Neural progenitor cell (in vitro differentiated cells): ENCODE results near the gene SPARCL1. TPM values are rescaled to one million over a fixed set of nuclear protein-coding genes. Genes with fewer than 3 reads are reported as not detected.

ENCODE experiments used
- DNase-seq: peaks from one replicate; pipeline ENCODE4 v3.0.0-alpha.2; 2016; ENCODE audit warnings: low spot score
- H2AFZ ChIP-seq: fragments of 200-600 bp; sonication (generic); replicated peaks from 2 replicates; pipeline ENCODE4 v1.6.1; 2016; ENCODE audit warnings: antibody characterized with exemption
- H3F3A ChIP-seq: fragments of 200-600 bp; sonication (generic); 2 replicates; pipeline ENCODE4 v1.6.1; 2016; ENCODE audit warnings: antibody characterized with exemption, low read depth
- H3K27ac ChIP-seq: fragments of 200-600 bp; sonication (generic); 2 replicates; pipeline ENCODE4 v1.5.1; 2016; ENCODE audit warnings: mild to moderate bottlenecking
- H3K27me3 ChIP-seq: fragments of 200-600 bp; sonication (generic); 2 replicates; pipeline ENCODE4 v1.6.1; 2016; ENCODE audit warnings: mild to moderate bottlenecking, moderate library complexity
- H3K36me3 ChIP-seq: fragments of 200-600 bp; sonication (generic); 2 replicates; pipeline ENCODE4 v1.5.1; 2016
- H3K4me1 ChIP-seq: fragments of 200-600 bp; sonication (generic); 2 replicates; pipeline ENCODE4 v1.6.1; 2016; ENCODE audit warnings: mixed run types
- H3K4me2 ChIP-seq: fragments of 200-600 bp; sonication (generic); 2 replicates; pipeline ENCODE4 v1.6.1; 2016
- H3K4me3 ChIP-seq: fragments of 200-600 bp; sonication (generic); 2 replicates; pipeline ENCODE4 v1.5.1; 2016
- H3K79me2 ChIP-seq: fragments of 200-600 bp; sonication (generic); 2 replicates; pipeline ENCODE4 v1.6.1; 2016; ENCODE audit warnings: low read depth
- H3K9ac ChIP-seq: fragments of 200-600 bp; sonication (generic); 2 replicates; pipeline ENCODE4 v1.6.1; 2016
- H3K9me3 ChIP-seq: fragments of 200-600 bp; sonication (generic); 2 replicates; pipeline ENCODE4 v1.5.1; 2016; ENCODE audit warnings: low read depth
- H4K20me1 ChIP-seq: fragments of 200-600 bp; sonication (generic); 2 replicates; pipeline ENCODE4 v1.6.1; 2016; ENCODE audit warnings: low read depth
- H3K27ac Mint-ChIP-seq: 3 replicates; pipeline ENCODE4 v1.8.0; 2021; ENCODE audit warnings: mixed read lengths
- H3K27me3 Mint-ChIP-seq: 2 replicates; pipeline ENCODE4 v1.8.0; 2022; ENCODE audit warnings: low read depth, mild to moderate bottlenecking, inconsistent platforms, moderate library complexity, mixed read lengths; ENCODE audit not compliant: insufficient read depth
- H3K36me3 Mint-ChIP-seq: 3 replicates; pipeline ENCODE4 v1.8.0; 2021; ENCODE audit warnings: mixed read lengths
- H3K4me1 Mint-ChIP-seq: 3 replicates; pipeline ENCODE4 v1.8.0; 2021; ENCODE audit warnings: mixed read lengths
- H3K4me3 Mint-ChIP-seq: 3 replicates; pipeline ENCODE4 v1.8.0; 2021; ENCODE audit warnings: mild to moderate bottlenecking, moderate library complexity, mixed read lengths
- H3K9me3 Mint-ChIP-seq: 3 replicates; pipeline ENCODE4 v1.8.0; 2020; ENCODE audit warnings: mixed read lengths
- CTCF ChIP-seq: fragments of 200-600 bp; sonication (generic); IDR thresholded peaks from 2 replicates; pipeline ENCODE4 v1.5.1; 2017; ENCODE audit warnings: antibody characterized with exemption, mild to moderate bottlenecking
- EZH2 ChIP-seq: fragments of 200-600 bp; sonication (generic); IDR thresholded peaks from 2 replicates; pipeline ENCODE4 v1.6.1; 2017; ENCODE audit warnings: antibody characterized with exemption, mild to moderate bottlenecking, moderate library complexity
- EZH2phosphoT487 ChIP-seq: fragments of 200-600 bp; sonication (generic); IDR thresholded peaks from 2 replicates; pipeline ENCODE4 v1.6.1; 2017; ENCODE audit warnings: antibody characterized with exemption
- total RNA-seq: library from RNA; depleted of rRNA; stranded (reverse); fragments of >200 nt; gene quantifications from 2 replicates; pipeline ENCODE4 v1.2.3, GENCODE V29; 2015; ENCODE audit warnings: low replicate concordance

SPARCL1 gene
- total RNA-seq, 1 donor from 2014 or later: not detected

GRCh38 chr4:87517621-87518020 is 11.6 kb downstream of the SPARCL1 start:
- Histone ChIP-seq H2AFZ (no peak overlapping the region), H3K4me3 (no peak overlapping the region), H3K79me2 (no peaks in the 10 kb centered on the region), H3K36me3 (no peaks in the 10 kb centered on the region), H3K4me1 (peaks cover 7% of the 10 kb centered on the region), H3F3A (no peaks in the 10 kb centered on the region), H3K9me3 (no peaks in the 10 kb centered on the region), H3K9ac (no peak overlapping the region), H3K27me3 (peaks cover 98% of the 10 kb centered on the region), H3K4me2 (no peak overlapping the region), H3K27ac (no peak overlapping the region), H4K20me1 (no peaks in the 10 kb centered on the region)
- no peak for TF ChIP-seq CTCF
- no peak for TF ChIP-seq EZH2
- TF ChIP-seq EZH2phosphoT487: no peak
- peaks cover 3% of the 10 kb centered on the region for H3K9me3 Mint-ChIP-seq
- no peaks in the 10 kb centered on the region for H3K36me3 Mint-ChIP-seq
- no peak for DNase-seq
- no peak overlapping the region for H3K4me3 Mint-ChIP-seq
- H3K4me1 Mint-ChIP-seq: peaks cover 22% of the 10 kb centered on the region
- peaks cover 9% of the 10 kb centered on the region for H3K27me3 Mint-ChIP-seq
- no peak overlapping the region for H3K27ac Mint-ChIP-seq

- peaks cover 15% of the 10 kb centered on the region for H3K4me1 Mint-ChIP-seq
- H3K4me3 Mint-ChIP-seq: no peak overlapping the region
Observed at GRCh38 chr4:87516683-87517082, 12.5 kb downstream of the SPARCL1 start.

DNA sequence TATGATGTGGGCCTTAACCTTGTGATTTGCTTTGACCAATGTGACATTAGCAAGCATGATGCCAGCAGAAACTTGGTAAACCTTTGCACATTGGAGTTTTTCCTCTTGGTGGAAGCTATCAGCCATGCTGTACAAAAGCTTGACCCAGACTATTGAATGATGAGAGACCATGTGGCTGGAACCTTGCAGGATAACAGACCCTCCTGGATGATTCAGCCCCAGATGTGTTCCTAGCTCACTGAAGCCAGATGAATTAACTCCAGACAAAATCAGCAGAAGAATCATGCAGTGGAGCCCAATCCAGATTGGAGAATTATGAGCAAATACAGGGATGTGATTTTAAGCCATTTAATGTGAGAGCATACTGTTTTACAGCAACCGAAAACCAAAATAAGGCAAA is 16.8 kb downstream of the SPARCL1 start:
- peaks cover 2% of the 10 kb centered on the region for H3K36me3 Mint-ChIP-seq
- Histone ChIP-seq H2AFZ (no peak overlapping the region), H3K79me2 (no peaks in the 10 kb centered on the region), H3K9ac (no peak overlapping the region), H3K27me3 (peaks cover 52% of the 10 kb centered on the region), H3K4me1 (no peaks in the 10 kb centered on the region), H3K4me2 (no peak overlapping the region), H3K9me3 (no peaks in the 10 kb centered on the region), H3K27ac (no peak overlapping the region), H3K4me3 (no peak overlapping the region), H3F3A (no peaks in the 10 kb centered on the region), H3K36me3 (no peaks in the 10 kb centered on the region), H4K20me1 (no peaks in the 10 kb centered on the region)
- no peak overlapping the region for H3K4me3 Mint-ChIP-seq
- H3K4me1 Mint-ChIP-seq: peaks cover 6% of the 10 kb centered on the region
- TF ChIP-seq CTCF (no peak), EZH2phosphoT487 (no peak), EZH2 (no peak)
- H3K27me3 Mint-ChIP-seq: peaks cover 13% of the 10 kb centered on the region
- H3K27ac Mint-ChIP-seq: no peak overlapping the region
- H3K9me3 Mint-ChIP-seq: no peaks in the 10 kb centered on the region
- DNase-seq: no peak

More at GRCh38 chr4:87516683-87517082, 12.5 kb downstream of the SPARCL1 start:
- no peak for TF ChIP-seq CTCF
- no peak for TF ChIP-seq EZH2phosphoT487
- TF ChIP-seq EZH2: no peak
- H3K36me3 ChIP-seq: no peaks in the 10 kb centered on the region
- H2AFZ ChIP-seq: no peak overlapping the region
- H3K4me3 ChIP-seq: no peak overlapping the region
- H4K20me1 ChIP-seq: no peaks in the 10 kb centered on the region
- H3K27me3 ChIP-seq: peaks cover 95% of the 10 kb centered on the region
- Mint-ChIP-seq H3K27ac (no peak overlapping the region), H3K27me3 (peaks cover 11% of the 10 kb centered on the region), H3K36me3 (no peaks in the 10 kb centered on the region), H3K9me3 (no peaks in the 10 kb centered on the region)
- DNase-seq: no peak
- H3K27ac ChIP-seq: no peak overlapping the region
- H3F3A ChIP-seq: no peaks in the 10 kb centered on the region
- no peak overlapping the region for H3K4me2 ChIP-seq
- peaks cover 7% of the 10 kb centered on the region for H3K4me1 ChIP-seq
- no peaks in the 10 kb centered on the region for H3K9me3 ChIP-seq
- H3K79me2 ChIP-seq: no peaks in the 10 kb centered on the region
- H3K9ac ChIP-seq: no peak overlapping the region
